SU-DHL-6 (cell line): ENCODE results near the gene PTPRA.

ENCODE experiments used
- H2AFZ ChIP-seq: fragments of 200-600 bp; sonication (generic); 2 replicates; pipeline ENCODE4 v1.6.1; 2014; ENCODE audit warnings: low read depth, mild to moderate bottlenecking, moderate library complexity, mixed read lengths, antibody characterized with exemption, low read length; ENCODE audit not compliant: severe bottlenecking
- H3F3A ChIP-seq: fragments of 200-600 bp; shearing (Covaris generic); 2 replicates; pipeline ENCODE4 v1.6.0; 2016; ENCODE audit warnings: antibody characterized with exemption, mild to moderate bottlenecking; ENCODE audit not compliant: insufficient read depth
- H3K27ac ChIP-seq: fragments of 200-600 bp; sonication (generic); 2 replicates; pipeline ENCODE4 v1.5.1; 2016; ENCODE audit warnings: low read depth, mild to moderate bottlenecking, low read length, moderate library complexity, mixed read lengths
- H3K27me3 ChIP-seq: fragments of 200-600 bp; sonication (generic), shearing (Covaris generic); 2 replicates; pipeline ENCODE4 v1.6.0; 2014; ENCODE audit warnings: mild to moderate bottlenecking, low read length
- H3K36me3 ChIP-seq: fragments of 200-600 bp; sonication (generic); 2 replicates; pipeline ENCODE4 v1.6.1; 2014; ENCODE audit warnings: mild to moderate bottlenecking, low read length, mixed read lengths
- H3K4me2 ChIP-seq: fragments of 300-600, 200-600 bp; shearing (Covaris generic), sonication (generic); 2 replicates; pipeline ENCODE4 v1.6.0; 2014; ENCODE audit warnings: low read length, low read depth, mild to moderate bottlenecking; ENCODE audit not compliant: poor library complexity, severe bottlenecking
- H3K4me3 ChIP-seq: fragments of 200-600 bp; sonication (generic); 2 replicates; pipeline ENCODE4 v1.5.1; 2014; ENCODE audit warnings: antibody characterized with exemption, low read length, mild to moderate bottlenecking, mixed read lengths; ENCODE audit not compliant: insufficient read depth, poor library complexity, severe bottlenecking
- H3K79me2 ChIP-seq: fragments of 200-600 bp; sonication (generic); 2 replicates; pipeline ENCODE4 v1.6.1; 2014; ENCODE audit warnings: mild to moderate bottlenecking, low read length, moderate library complexity; ENCODE audit not compliant: insufficient read depth
- H3K9ac ChIP-seq: fragments of 200-600 bp; sonication (generic); 2 replicates; pipeline ENCODE4 v1.7.0; 2014; ENCODE audit warnings: mild to moderate bottlenecking, low read length
- H3K9me2 ChIP-seq: fragments of 200-600 bp; sonication (generic); replicated peaks from 2 replicates; pipeline ENCODE4 v1.6.1; 2014; ENCODE audit warnings: low read length; ENCODE audit not compliant: insufficient read depth
- H3K9me3 ChIP-seq: fragments of 200-600 bp; sonication (generic); 2 replicates; pipeline ENCODE4 v1.6.1; 2014; ENCODE audit warnings: low read length, mixed read lengths; ENCODE audit not compliant: insufficient read depth
- H4K20me1 ChIP-seq: fragments of 200-600 bp; sonication (generic); 2 replicates; pipeline ENCODE4 v1.6.1; 2014; ENCODE audit warnings: low read depth, mild to moderate bottlenecking, antibody characterized with exemption, low read length, moderate library complexity, mixed read lengths
- EZH2phosphoT487 ChIP-seq: fragments of 200-600 bp; sonication (generic), shearing (Covaris generic); conservative IDR thresholded peaks from 2 replicates; pipeline ENCODE4 v1.6.1; 2018; ENCODE audit warnings: mild to moderate bottlenecking, antibody characterized with exemption, low read length, moderate library complexity, mixed read lengths
- TF ChIP-seq, protein P1 (sequence below): fragments of 200-600 bp; sonication (generic); IDR thresholded peaks from one replicate; pipeline ENCODE4 v1.5.1; 2017; ENCODE audit warnings: antibody characterized with exemption, mild to moderate bottlenecking, low read length, moderate library complexity; ENCODE audit not compliant: insufficient read depth, poor library complexity, severe bottlenecking

The PTPRA gene

DNA sequence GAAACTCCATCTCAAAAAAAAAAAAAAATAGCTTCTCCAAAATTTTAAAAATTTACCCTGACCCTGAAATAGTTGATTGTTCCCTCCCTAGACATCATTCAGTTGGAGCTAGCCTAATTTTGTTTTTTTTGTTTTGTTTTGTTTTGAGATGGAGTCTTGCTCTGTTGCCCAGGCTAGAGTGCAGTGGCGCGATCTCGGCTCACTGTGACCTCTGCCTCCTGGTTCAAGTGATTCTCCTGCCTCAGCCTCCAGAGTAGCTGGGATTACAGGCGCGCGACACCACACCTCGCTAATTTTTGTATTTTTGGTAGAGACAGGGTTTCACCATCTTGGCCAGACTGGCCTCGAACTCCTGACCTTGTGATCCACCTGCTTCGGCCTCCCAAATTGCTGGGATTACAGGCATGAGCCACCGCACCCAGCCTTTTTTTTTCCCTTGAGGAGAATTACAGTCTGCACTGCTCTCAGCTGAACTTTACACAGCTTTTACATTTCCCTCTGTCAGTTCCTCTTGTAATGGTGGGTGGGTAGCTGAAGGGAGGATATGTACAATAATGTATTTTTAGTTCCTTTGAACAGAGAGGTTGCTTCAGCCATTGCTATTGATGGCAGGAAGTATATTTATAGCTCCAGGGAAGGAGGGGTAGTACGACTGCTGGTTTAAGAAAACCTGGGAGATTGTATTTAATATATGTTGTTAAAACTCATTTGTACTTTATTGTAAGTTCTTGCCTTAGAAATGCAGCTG, 27.7 kb downstream of the PTPRA start:
- H3K9me3 ChIP-seq = no peaks in the 10 kb centered on the region
- H2AFZ ChIP-seq = no peak overlapping the region
- no peaks in the 10 kb centered on the region for H3K9me2 ChIP-seq
- H3K36me3 ChIP-seq = no peaks in the 10 kb centered on the region
- H3K79me2 ChIP-seq = peaks cover 74% of the 10 kb centered on the region
- no peaks in the 10 kb centered on the region for H3K27me3 ChIP-seq
- H4K20me1 ChIP-seq = no peaks in the 10 kb centered on the region
- H3K9ac ChIP-seq = no peak overlapping the region
- no peaks in the 10 kb centered on the region for H3F3A ChIP-seq
- TF ChIP-seq, protein P1, sequence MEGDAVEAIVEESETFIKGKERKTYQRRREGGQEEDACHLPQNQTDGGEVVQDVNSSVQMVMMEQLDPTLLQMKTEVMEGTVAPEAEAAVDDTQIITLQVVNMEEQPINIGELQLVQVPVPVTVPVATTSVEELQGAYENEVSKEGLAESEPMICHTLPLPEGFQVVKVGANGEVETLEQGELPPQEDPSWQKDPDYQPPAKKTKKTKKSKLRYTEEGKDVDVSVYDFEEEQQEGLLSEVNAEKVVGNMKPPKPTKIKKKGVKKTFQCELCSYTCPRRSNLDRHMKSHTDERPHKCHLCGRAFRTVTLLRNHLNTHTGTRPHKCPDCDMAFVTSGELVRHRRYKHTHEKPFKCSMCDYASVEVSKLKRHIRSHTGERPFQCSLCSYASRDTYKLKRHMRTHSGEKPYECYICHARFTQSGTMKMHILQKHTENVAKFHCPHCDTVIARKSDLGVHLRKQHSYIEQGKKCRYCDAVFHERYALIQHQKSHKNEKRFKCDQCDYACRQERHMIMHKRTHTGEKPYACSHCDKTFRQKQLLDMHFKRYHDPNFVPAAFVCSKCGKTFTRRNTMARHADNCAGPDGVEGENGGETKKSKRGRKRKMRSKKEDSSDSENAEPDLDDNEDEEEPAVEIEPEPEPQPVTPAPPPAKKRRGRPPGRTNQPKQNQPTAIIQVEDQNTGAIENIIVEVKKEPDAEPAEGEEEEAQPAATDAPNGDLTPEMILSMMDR = no peak
- TF ChIP-seq EZH2phosphoT487 = no peak
- no peak overlapping the region for H3K27ac ChIP-seq
- H3K4me3 ChIP-seq = no peak overlapping the region
- H3K4me2 ChIP-seq = no peak overlapping the region

DNA sequence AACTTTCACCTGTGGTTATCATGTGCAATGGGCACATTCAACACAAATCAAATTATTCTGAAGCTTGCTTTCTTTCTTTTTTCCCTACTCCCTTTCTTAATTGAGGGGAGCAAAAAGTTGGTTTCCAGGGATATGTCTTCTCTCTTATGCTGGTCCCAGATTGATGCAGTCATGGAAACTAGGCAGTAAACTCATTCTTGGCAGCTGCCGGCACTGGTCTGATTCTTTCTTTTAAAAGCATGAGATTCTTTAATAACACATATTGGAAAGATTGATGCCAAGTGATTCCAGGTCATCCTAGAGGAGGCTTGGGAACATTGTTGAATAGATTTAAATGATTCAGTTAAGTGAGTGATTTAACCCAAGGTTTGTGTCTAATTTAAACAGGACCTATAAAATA, 29.0 kb downstream of the PTPRA start:
- H3K36me3 ChIP-seq = no peaks in the 10 kb centered on the region
- no peaks in the 10 kb centered on the region for H3K9me2 ChIP-seq
- TF ChIP-seq EZH2phosphoT487 = no peak
- TF ChIP-seq, protein P1 = no peak
- H3K27me3 ChIP-seq = no peaks in the 10 kb centered on the region
- no peak overlapping the region for H3K4me2 ChIP-seq
- H4K20me1 ChIP-seq = no peaks in the 10 kb centered on the region
- peaks cover 3% of the 10 kb centered on the region; the same call in 1 of the 2 replicates for H3F3A ChIP-seq
- no peak overlapping the region for H3K9ac ChIP-seq
- H3K9me3 ChIP-seq = no peaks in the 10 kb centered on the region
- no peak overlapping the region for H3K27ac ChIP-seq
- no peak overlapping the region for H3K4me3 ChIP-seq
- peaks cover 73% of the 10 kb centered on the region for H3K79me2 ChIP-seq
- H2AFZ ChIP-seq = no peak overlapping the region

DNA sequence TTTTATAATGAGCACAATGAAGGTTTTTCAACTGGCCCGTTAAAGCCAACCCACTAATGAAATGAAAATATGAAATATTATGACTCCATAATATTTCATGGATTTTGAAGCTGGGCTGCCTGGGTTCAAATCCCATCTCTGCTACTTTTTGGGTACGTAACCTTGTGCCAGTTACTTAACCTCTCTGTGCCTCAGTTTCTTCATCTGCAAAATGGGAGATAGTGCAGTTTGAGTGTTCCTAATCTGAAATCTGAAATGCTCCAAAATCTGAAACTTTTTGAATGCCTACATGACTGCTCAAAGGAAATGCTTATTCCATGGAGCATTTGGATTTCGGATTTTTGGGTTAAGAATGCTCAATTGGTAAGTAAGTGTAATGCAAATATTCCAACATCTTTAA, 29.5 kb downstream of the PTPRA start:
- H3K4me2 ChIP-seq = no peak overlapping the region
- no peak for TF ChIP-seq EZH2phosphoT487
- TF ChIP-seq, protein P1 = no peak
- H3K27me3 ChIP-seq = no peaks in the 10 kb centered on the region
- H3K36me3 ChIP-seq = no peaks in the 10 kb centered on the region
- no peak overlapping the region for H2AFZ ChIP-seq
- no peak overlapping the region for H3K9ac ChIP-seq
- no peaks in the 10 kb centered on the region for H3K9me3 ChIP-seq
- H3K9me2 ChIP-seq = no peaks in the 10 kb centered on the region
- peaks cover 3% of the 10 kb centered on the region; the same call in 1 of the 2 replicates for H3F3A ChIP-seq
- H3K79me2 ChIP-seq = peaks cover 71% of the 10 kb centered on the region
- H3K4me3 ChIP-seq = no peak overlapping the region
- no peak overlapping the region for H3K27ac ChIP-seq
- H4K20me1 ChIP-seq = no peaks in the 10 kb centered on the region
